ENCODE measurements around the gene CCDC9B. TPM values are rescaled to one million over a fixed set of nuclear protein-coding genes. Genes with fewer than 3 reads are reported as not detected.

Gene CCDC9B
- total and polyA plus RNA-seq, 2 of the 4 experiments (the other 2 are of a cell fraction): 19.7 to 30.9 TPM

- Histone ChIP-seq H3K18ac (ENCODE audit: low read depth, low read length) (no peak overlapping the region), H2BK20ac (ENCODE audit: low read depth, low read length) (no peak overlapping the region), H3K79me1 (ENCODE audit: low read depth in 1 of 2, low read length in 2 of 2) (no peaks in the 10 kb centered on the region), H3K23ac (ENCODE audit: low read depth, low read length) (no peak overlapping the region), H3K14ac (replicated peaks; ENCODE audit: low read depth, low read length) (no peak overlapping the region), H3K27me3 (ENCODE audit: control insufficient read depth, insufficient read depth, low read length) (peaks cover 71% of the 10 kb centered on the region), H4K8ac (ENCODE audit: low read depth in 2 of 2, low read length in 2 of 2) (no peak overlapping the region), H3K27ac (ENCODE audit: insufficient read depth, low read length) (no peak overlapping the region), H2BK120ac (ENCODE audit: low read depth, low read length) (no peak overlapping the region), H3K4ac (ENCODE audit: low read depth, low read length) (no peak overlapping the region), H3K9ac (ENCODE audit: low read depth, low read length) (no peak overlapping the region), H3K36me3 (ENCODE audit: control insufficient read depth, insufficient read depth, low read length) (no peaks in the 10 kb centered on the region), H4K20me1 (ENCODE audit: insufficient read depth, low read length) (no peaks in the 10 kb centered on the region), H3K4me2 (ENCODE audit: low read depth, low read length) (no peak overlapping the region), H4K5ac (ENCODE audit: low read depth, low read length) (no peak overlapping the region), H3K9me3 (ENCODE audit: control insufficient read depth, insufficient read depth, low read length) (peaks cover 8% of the 10 kb centered on the region), H2AK5ac (ENCODE audit: low read depth, low read length) (no peak overlapping the region), H3K4me3 (ENCODE audit: insufficient read depth, low read depth, low read length) (no peak overlapping the region), H4K91ac (ENCODE audit: insufficient read depth, low read depth, low read length) (no peak overlapping the region), H3K4me1 (ENCODE audit: control insufficient read depth, insufficient read depth, low read length) (no peaks in the 10 kb centered on the region), H3K9me1 (ENCODE audit: insufficient read depth, low read length) (no peaks in the 10 kb centered on the region), H3K56ac (ENCODE audit: extremely low read depth, insufficient read depth, low read length) (no peak overlapping the region), H2AK9ac (replicated peaks; ENCODE audit: low read depth, low read length, poor library complexity) (no peak overlapping the region), H2AFZ (replicated peaks; ENCODE audit: low read length, poor library complexity) (no peak overlapping the region), H2BK5ac (ENCODE audit: low read depth, low read length, poor library complexity, severe bottlenecking) (no peak overlapping the region), H2BK15ac (ENCODE audit: low read depth, low read length) (no peak overlapping the region)
- ChIA-PET POLR2A (ENCODE audit: unreplicated experiment) (no interaction called here), CTCF (no interaction called here)
- no TSS peak for BruUV-seq (replicated peaks)
- no peak for TF ChIP-seq CHD1 (IDR thresholded peaks at IDR 0.05; ENCODE audit: low read depth, low read length)
- TF ChIP-seq MAFK (IDR thresholded peaks at IDR 0.05; ENCODE audit: low read depth, low read length): no peak
- no peak for TF ChIP-seq FOS (IDR thresholded peaks at IDR 0.05; ENCODE audit: low read depth, low read length)
- TF ChIP-seq CEBPB (IDR thresholded peaks at IDR 0.05; ENCODE audit: low read depth, low read length): no peak
- no peak for TF ChIP-seq CTCF (conservative IDR thresholded peaks at IDR 0.05; ENCODE audit: low read depth, low read length)
- TF ChIP-seq RCOR1 (IDR thresholded peaks at IDR 0.05; ENCODE audit: insufficient replicate concordance, low read length): no peak
- TF ChIP-seq, protein P1, sequence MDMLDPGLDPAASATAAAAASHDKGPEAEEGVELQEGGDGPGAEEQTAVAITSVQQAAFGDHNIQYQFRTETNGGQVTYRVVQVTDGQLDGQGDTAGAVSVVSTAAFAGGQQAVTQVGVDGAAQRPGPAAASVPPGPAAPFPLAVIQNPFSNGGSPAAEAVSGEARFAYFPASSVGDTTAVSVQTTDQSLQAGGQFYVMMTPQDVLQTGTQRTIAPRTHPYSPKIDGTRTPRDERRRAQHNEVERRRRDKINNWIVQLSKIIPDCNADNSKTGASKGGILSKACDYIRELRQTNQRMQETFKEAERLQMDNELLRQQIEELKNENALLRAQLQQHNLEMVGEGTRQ (IDR thresholded peaks at IDR 0.05; ENCODE audit: low read depth, low read length): no peak
- no peak for TF ChIP-seq MXI1 (IDR thresholded peaks at IDR 0.05; ENCODE audit: borderline replicate concordance, low read depth, low read length)
- dilution Hi-C loops (cut with HindIII; ENCODE audit: low sequenced_read_pairs, unreplicated experiment): no loop called here
- in situ Hi-C loops (cut with MboI; ENCODE audit: low sequenced_read_pairs): no loop called here
- intact Hi-C loops (cut with micrococcal nuclease): no loop called here
- DNase-seq (no peak), ATAC-seq (ENCODE audit: low read depth) (no peak)
- 83% methylated on average over 3 of the region's 17 CpGs; no CpG with 5 or more reads in 1 of the 2 experiments for WGBS, 2 experiments (ENCODE audit: extremely low coverage in 2 of 2, insufficient read length in 1 of 2)
These were observed 42.4 kb downstream of the CCDC9B start for GRCh38 chr15:40298216-40298935.

Data from IMR-90 (cell line).